Fibroblast of mammary gland (primary cell): Measurements from ENCODE around the gene HDGFL3.

Source experiments
- DNase-seq: peaks from one replicate; pipeline ENCODE4 v3.0.0-alpha.2; 2010; ENCODE audit warnings: low read depth
- H3K4me3 ChIP-seq: 2 replicates; pipeline ENCODE4 v1.5.1; 2011; ENCODE audit warnings: low read depth, mild to moderate bottlenecking, low read length, moderate library complexity; ENCODE audit not compliant: control insufficient read depth
- TF ChIP-seq, protein P1 (sequence below): conservative IDR thresholded peaks from 2 replicates; pipeline ENCODE4 v1.5.1; 2011; ENCODE audit warnings: low read depth, low read length, inconsistent platforms; ENCODE audit not compliant: control insufficient read depth, insufficient read depth

Gene HDGFL3

DNA sequence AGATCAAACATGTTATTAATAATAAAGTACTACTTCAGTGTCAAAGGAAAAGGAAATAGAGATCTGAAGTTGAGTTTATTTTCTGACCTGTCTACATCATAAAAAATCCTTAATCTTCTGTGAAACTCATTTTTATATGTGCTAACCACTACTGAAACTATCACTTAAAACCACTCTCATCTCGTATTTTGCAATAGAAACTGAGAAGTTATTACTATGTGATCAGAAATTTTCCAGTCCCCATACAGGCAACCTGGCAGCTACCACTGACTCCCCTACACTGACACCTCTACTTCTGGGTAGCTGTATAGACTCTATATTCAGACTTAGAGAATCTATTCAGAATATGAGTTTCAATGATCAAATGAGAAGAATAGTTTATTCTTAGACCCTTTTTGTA, 8.3 kb downstream of the HDGFL3 start:
- no peak overlapping the region for H3K4me3 ChIP-seq
- DNase-seq = no peak
- TF ChIP-seq, protein P1, sequence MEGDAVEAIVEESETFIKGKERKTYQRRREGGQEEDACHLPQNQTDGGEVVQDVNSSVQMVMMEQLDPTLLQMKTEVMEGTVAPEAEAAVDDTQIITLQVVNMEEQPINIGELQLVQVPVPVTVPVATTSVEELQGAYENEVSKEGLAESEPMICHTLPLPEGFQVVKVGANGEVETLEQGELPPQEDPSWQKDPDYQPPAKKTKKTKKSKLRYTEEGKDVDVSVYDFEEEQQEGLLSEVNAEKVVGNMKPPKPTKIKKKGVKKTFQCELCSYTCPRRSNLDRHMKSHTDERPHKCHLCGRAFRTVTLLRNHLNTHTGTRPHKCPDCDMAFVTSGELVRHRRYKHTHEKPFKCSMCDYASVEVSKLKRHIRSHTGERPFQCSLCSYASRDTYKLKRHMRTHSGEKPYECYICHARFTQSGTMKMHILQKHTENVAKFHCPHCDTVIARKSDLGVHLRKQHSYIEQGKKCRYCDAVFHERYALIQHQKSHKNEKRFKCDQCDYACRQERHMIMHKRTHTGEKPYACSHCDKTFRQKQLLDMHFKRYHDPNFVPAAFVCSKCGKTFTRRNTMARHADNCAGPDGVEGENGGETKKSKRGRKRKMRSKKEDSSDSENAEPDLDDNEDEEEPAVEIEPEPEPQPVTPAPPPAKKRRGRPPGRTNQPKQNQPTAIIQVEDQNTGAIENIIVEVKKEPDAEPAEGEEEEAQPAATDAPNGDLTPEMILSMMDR = no peak

GRCh38 chr15:83198476-83198875, 9.1 kb downstream of the HDGFL3 start:
- TF ChIP-seq, protein P1 = no peak

DNA sequence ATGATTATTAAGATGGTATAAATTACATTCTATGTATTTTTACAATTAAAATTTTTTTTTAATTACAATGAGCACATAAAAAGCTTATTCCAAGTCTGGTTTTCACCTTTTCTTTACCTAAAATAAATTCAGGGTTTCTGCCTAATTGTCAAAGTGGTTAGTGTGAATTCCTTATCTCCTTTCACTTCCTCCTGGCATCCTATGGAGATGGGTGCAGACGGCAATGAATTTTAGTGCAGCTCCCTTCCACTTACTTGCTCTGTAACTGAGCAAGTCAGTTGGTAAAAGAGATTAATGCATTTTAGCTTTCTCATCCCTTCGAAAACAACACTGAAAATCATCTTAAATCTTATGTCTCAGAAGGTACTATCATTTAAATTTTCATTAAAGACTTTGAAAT, 13.1 kb downstream of the HDGFL3 start:
- no peak for DNase-seq
- no peak overlapping the region for H3K4me3 ChIP-seq
- TF ChIP-seq, protein P1 = no peak

More at GRCh38 chr15:83198476-83198875, 9.1 kb downstream of the HDGFL3 start:
- no peak for DNase-seq
- H3K4me3 ChIP-seq = no peak overlapping the region

DNA sequence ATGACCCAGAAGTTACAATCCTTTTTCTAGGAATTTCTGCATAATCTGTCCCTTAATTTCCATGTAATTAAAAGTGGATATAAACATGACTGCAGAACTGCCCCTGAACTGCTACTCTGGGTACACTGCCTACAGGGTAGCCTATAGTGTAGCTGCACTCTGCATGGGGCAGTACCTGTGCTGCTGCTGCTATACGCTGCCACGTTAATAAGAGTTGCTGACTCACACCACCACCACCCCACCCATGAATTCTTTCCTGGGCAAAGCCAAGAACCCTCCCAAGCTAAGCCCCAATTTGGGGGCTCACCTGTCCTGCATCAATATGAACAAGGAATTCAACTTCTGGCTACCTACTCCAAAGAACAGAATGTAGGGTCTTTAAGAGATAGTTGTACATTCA, 13.9 kb downstream of the HDGFL3 start:
- no peak overlapping the region for H3K4me3 ChIP-seq
- DNase-seq = no peak
- TF ChIP-seq, protein P1 = no peak

DNA sequence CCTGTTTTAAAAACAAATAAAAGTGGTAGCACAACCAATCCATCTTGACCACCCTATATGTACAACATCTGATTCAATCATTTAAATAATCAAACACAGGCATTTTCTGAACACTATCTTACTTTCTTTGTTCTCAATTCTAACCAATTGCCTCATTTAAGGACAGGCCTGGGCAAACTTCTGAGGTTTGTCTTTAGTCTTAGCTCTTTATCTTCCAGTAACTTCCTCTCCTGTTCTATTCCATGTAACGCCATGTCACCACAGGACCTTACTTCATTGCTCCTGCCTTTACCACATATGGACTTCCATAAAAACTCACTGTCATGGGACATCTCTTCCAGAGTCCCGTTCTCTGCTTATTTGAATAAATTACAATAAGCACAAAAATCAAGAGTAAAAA, 14.9 kb downstream of the HDGFL3 start:
- TF ChIP-seq, protein P1 = no peak
- no peak for DNase-seq
- no peak overlapping the region for H3K4me3 ChIP-seq

DNA sequence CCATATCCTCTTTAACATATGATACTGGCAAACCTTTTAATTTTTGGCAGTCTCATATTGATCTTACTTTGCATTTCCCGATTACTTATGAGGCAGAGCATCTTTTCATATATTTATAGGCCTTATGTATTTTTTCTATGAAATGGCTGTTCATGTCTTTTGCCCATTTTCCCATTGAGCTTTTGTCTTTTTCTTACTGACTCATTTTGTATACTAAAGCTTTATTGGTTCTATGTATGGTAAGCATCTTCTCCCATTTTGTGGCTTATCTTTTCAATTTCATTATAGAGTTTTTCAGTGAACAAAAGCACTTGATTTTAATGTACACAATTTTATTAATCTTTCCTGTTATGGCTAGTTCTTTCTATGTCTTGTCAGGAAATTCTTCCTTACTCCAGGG, 17.2 kb downstream of the HDGFL3 start:
- DNase-seq = no peak
- H3K4me3 ChIP-seq = no peak overlapping the region
- TF ChIP-seq, protein P1 = no peak

DNA sequence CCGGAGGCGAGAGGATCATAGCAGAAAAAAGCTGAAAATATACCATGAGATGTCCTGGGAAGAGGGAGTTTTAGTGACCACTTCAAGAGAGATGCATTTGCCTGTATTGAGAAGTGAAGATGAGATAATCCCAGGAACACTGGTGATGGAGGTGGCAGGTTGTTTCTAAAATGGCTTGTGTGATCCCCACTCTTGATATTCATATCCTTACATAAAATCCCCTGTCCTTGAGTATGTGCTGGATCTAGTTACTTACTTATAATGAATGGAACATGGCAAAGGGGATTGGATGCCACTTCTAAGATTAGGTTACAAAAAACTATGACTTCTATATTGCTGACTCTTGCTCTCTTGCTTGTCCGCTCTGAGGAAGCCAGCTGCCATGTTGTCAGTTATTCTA, 22.1 kb downstream of the HDGFL3 start:
- H3K4me3 ChIP-seq = no peak overlapping the region
- DNase-seq = no peak
- TF ChIP-seq, protein P1 = no peak
